22Rv1 (cell line): Measurements from ENCODE around the gene NFIX.

Experiments
- CTCF ChIP-seq: fragments of 450-650 bp; IDR thresholded peaks from 2 replicates; pipeline ENCODE4 v1.5.1; 2017; ENCODE audit warnings: mild to moderate bottlenecking
- ZFX ChIP-seq: fragments of 450-650 bp; IDR thresholded peaks from 2 replicates; pipeline ENCODE4 v1.6.1; 2017; ENCODE audit warnings: antibody characterized with exemption, borderline replicate concordance

- no peak for TF ChIP-seq CTCF
- TF ChIP-seq ZFX: no peak
These were observed 39.3 kb upstream of the NFIX start for GRCh38 chr19:12955996-12956395.
